Natural killer cell (primary cell): Measurements from ENCODE around the gene TNFRSF25. TPM values are rescaled to one million over a fixed set of nuclear protein-coding genes. Genes with fewer than 3 reads are reported as not detected.
"Not testable (repeated sequence)": the region's sequence is repeated elsewhere in the genome, so short reads cannot be mapped to it uniquely, and the experiment has no call there.

Experiments used
- ATAC-seq, 3 donors: fragments of 150-1000 bp in 2 of 3; fragments of 200-7000 bp in 1 of 3; cut with Tn5 transposase; 1 replicate in 1 of 3; 2 replicates in 2 of 3; pipeline ENCODE4 v1.10.0; 2021; ENCODE audit warnings: mild to moderate bottlenecking in 2 of 3, moderate library complexity in 2 of 3
- DNase-seq, 2 donors: peaks; one replicate each; pipeline versions ENCODE4 v3.0.0 to v3.0.0-alpha.2; 2013 to 2021; ENCODE audit warnings: mixed read lengths in 1 of 2
- H3K27ac ChIP-seq: one replicate; pipeline ENCODE4 v1.5.1; 2013; ENCODE audit warnings: mild to moderate bottlenecking, low read length
- H3K27me3 ChIP-seq: one replicate; pipeline ENCODE4 v1.6.1; 2013; ENCODE audit warnings: low read length; ENCODE audit not compliant: control insufficient read depth, insufficient read depth
- H3K36me3 ChIP-seq: one replicate; pipeline ENCODE4 v1.6.1; 2013; ENCODE audit warnings: low read length; ENCODE audit not compliant: control insufficient read depth, insufficient read depth
- H3K4me1 ChIP-seq: one replicate; pipeline ENCODE4 v1.6.1; 2013; ENCODE audit warnings: low read length; ENCODE audit not compliant: control insufficient read depth, insufficient read depth
- H3K4me3 ChIP-seq: one replicate; pipeline ENCODE4 v1.5.1; 2013; ENCODE audit warnings: low read length
- H3K9me3 ChIP-seq: one replicate; pipeline ENCODE4 v1.6.1; 2013; ENCODE audit warnings: low read length; ENCODE audit not compliant: control insufficient read depth, insufficient read depth
- H3K27ac Mint-ChIP-seq, 2 donors: one replicate each; pipeline ENCODE4 v1.8.0; 2022; ENCODE audit warnings: mild to moderate bottlenecking in 2 of 2, mixed read lengths in 2 of 2, moderate library complexity in 1 of 2
- H3K27me3 Mint-ChIP-seq, 2 donors: one replicate each; pipeline ENCODE4 v1.8.0; 2022; ENCODE audit warnings: low read depth in 2 of 2, mixed read lengths in 2 of 2
- H3K36me3 Mint-ChIP-seq: one replicate; pipeline ENCODE4 v1.8.0; 2022; ENCODE audit warnings: mixed read lengths
- H3K4me1 Mint-ChIP-seq, 2 donors: one replicate each; pipeline ENCODE4 v1.8.0; 2022; ENCODE audit warnings: mixed read lengths in 2 of 2
- H3K4me3 Mint-ChIP-seq: one replicate; pipeline ENCODE4 v1.8.0; 2022; ENCODE audit warnings: mild to moderate bottlenecking, moderate library complexity, mixed read lengths
- H3K9me3 Mint-ChIP-seq, 2 donors: one replicate each; pipeline ENCODE4 v1.8.0; 2022; ENCODE audit warnings: mixed read lengths in 2 of 2
- WGBS: methylation state at CpG from one replicate; pipeline ENCODE4 v1.1.7; 2013; ENCODE audit warnings: missing lambda C conversion rate; ENCODE audit not compliant: insufficient coverage; 5-methylcytosine and 5-hydroxymethylcytosine counted together
- intact Hi-C: fragments of 100-400 bp; cut with micrococcal nuclease; formaldehyde crosslinking; loops from one replicate; pipeline ENCODE4 v1.14.2; 2022
- total RNA-seq, 4 donors: library from RNA; stranded (reverse); fragments of 120-200 nt in 1 of 4; gene quantifications; one replicate each; pipeline versions ENCODE4 v1.2.3 to v1.2.4, GENCODE V29; 2013 to 2022
- TF ChIP-seq, protein P1 (sequence below): fragments of 200-600 bp; IDR thresholded peaks from one replicate; pipeline ENCODE4 v1.8.0; 2022; ENCODE audit warnings: antibody characterized with exemption

The TNFRSF25 gene
- total RNA-seq, 3 donors from 2014 or later (not counting 1 experiment from before 2014, with no cell fraction given), result 14.5 to 41.5 (median 19.9) TPM

DNA sequence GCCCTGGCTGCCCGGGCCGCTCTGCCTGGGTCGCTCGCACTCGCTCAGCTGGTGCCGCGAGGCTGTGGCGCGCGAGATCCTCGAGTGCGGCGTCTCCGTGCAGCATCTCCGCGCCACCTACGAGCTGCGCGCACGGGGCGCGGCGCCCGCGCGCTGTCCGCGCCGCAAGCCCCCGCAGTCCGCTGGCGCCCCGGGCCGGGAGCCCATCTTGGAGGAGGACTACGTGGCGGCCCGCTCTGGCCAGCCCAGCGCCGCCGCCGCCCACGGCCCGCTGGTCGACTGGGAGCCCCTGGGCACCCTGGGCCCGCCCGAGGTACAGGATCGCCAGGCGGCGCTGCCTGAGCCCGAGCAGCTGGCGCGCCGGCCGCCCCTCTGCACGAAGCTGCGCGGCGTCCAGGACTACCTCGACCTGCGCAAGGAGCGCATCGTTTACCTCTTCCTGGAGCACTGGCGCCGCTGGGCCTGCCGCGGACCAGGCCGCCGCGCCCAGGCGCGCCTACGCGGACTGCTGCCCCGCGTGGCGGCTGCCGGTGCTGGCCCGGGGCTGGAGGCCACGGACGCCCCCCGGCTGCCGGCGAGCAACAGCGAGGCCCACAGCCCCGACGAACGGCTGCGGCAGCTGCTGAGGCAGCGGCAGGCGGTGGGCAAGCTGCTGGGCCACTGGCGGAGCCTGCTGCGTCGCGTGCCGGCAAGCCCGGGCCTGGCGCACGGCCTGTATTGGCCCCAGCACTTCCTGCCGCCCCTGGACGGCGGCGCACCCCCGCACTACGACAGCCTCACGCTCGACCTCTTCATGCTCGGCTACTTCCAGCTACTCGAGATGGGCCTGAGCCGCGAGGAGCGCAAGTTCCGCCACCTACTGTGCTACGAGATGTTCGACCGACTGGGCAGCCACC, 10.9 kb downstream of the TNFRSF25 start:
- no peak overlapping the region for H3K27ac ChIP-seq
- no peaks in the 10 kb centered on the region for H3K36me3 ChIP-seq
- TF ChIP-seq, protein P1, sequence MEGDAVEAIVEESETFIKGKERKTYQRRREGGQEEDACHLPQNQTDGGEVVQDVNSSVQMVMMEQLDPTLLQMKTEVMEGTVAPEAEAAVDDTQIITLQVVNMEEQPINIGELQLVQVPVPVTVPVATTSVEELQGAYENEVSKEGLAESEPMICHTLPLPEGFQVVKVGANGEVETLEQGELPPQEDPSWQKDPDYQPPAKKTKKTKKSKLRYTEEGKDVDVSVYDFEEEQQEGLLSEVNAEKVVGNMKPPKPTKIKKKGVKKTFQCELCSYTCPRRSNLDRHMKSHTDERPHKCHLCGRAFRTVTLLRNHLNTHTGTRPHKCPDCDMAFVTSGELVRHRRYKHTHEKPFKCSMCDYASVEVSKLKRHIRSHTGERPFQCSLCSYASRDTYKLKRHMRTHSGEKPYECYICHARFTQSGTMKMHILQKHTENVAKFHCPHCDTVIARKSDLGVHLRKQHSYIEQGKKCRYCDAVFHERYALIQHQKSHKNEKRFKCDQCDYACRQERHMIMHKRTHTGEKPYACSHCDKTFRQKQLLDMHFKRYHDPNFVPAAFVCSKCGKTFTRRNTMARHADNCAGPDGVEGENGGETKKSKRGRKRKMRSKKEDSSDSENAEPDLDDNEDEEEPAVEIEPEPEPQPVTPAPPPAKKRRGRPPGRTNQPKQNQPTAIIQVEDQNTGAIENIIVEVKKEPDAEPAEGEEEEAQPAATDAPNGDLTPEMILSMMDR, result no peak
- Mint-ChIP-seq H3K36me3 (no peaks in the 10 kb centered on the region), H3K27me3 (peaks cover 22 to 28% of the 10 kb centered on the region in 2 donors), H3K9me3 (no peaks in the 10 kb centered on the region), H3K4me3 (no peak overlapping the region), H3K27ac (no peak overlapping the region), H3K4me1 (peaks cover 7 to 15% of the 10 kb centered on the region in 2 donors)
- peaks cover 8% of the 10 kb centered on the region for H3K4me1 ChIP-seq
- H3K27me3 ChIP-seq, result no peaks in the 10 kb centered on the region
- no peak overlapping the region for H3K4me3 ChIP-seq
- DNase-seq (peak in 1 of 2 donors; percentile 71), ATAC-seq (peak; percentile 23 to 40 (median 29))
- intact Hi-C loops, result no loop called here
- 6% methylated on average over 115 of the region's 115 CpGs for WGBS
- H3K9me3 ChIP-seq, result no peaks in the 10 kb centered on the region

DNA sequence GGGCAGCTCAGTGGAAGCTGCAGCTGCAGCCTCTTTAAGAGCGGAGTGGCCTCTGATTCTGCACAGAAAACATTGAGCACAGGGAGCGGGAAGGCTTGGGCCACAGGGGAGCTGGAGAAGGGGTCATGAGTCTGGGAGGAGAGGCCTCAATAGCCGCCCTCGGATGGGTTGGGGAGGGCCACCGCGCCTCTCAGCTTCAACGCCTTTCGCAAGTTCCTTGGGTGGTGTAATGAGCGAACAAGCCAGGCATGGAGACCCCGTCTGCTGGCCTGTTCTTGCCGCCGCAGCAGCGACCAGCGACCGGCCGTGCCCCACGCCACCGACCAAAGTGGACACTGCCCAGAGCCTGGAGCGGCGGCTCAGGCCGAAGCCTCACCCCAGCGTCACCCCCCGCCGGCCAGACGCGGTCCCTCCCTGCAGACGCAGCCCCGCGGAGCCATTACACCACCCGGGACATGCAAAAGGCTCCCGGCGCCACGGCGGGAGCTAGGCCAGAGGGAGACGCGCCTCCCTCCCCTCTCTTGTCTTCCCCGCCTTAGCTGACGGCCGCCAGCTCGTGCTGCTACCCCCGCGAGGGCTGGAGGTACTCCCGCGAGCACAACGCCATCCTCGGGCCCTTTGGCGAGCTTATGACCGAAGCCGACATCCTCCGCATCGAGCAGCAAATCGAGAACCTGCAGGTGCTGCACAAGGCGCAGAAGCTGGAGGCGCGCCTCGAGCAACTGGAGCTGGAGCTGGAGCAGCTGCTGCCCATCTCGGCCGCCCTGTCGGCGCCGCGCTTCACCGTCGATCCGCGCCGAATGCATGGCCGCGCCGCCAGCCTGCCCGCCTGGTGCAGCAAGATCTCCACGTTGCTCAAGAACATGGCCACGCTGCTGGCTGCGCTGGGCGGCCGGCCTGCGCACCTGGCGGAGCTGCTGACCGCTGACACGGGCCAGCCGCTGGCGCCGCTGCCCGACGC, 11.8 kb downstream of the TNFRSF25 start:
- not testable (repeated sequence) for DNase-seq

DNA sequence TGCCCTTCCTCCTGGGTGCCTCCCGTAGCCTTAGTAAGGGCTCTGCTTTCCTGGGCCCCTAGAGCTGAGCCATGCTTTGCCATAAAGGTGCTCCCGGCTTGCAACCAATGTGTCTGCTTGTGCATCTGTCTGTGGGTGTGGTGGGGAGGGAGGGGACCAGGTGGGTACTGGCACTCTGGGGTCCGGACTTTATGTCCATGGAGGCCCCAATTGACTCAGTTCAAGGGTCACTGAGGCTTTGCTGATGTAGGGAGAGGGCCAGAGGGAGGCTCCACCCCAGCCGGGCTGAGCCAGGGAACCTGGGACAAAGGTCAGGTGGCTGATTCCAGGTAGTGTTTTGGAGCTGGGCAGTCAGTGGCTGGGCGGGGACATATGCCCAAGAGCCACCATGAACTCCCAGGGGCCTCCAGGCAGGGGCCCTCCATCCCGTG, 15.0 kb downstream of the TNFRSF25 start:
- Mint-ChIP-seq H3K9me3 (no peaks in the 10 kb centered on the region), H3K4me3 (no peak overlapping the region), H3K36me3 (no peaks in the 10 kb centered on the region), H3K27ac (no peak overlapping the region), H3K4me1 (peaks cover 0 to 11% of the 10 kb centered on the region in 2 donors), H3K27me3 (peaks cover 10 to 35% of the 10 kb centered on the region in 2 donors)
- H3K4me3 ChIP-seq, result no peak overlapping the region
- no peak for ATAC-seq
- H3K36me3 ChIP-seq, result no peaks in the 10 kb centered on the region
- H3K27me3 ChIP-seq, result peaks cover 17% of the 10 kb centered on the region
- intact Hi-C loops, result no loop called here
- TF ChIP-seq, protein P1, result no peak
- no peak overlapping the region for H3K27ac ChIP-seq
- no peak for DNase-seq
- H3K9me3 ChIP-seq, result no peaks in the 10 kb centered on the region
- peaks cover 25% of the 10 kb centered on the region for H3K4me1 ChIP-seq
- 72% methylated on average over 6 of the region's 6 CpGs for WGBS

More for the DNA sequence above, 11.8 kb downstream of the TNFRSF25 start:
- H3K27ac Mint-ChIP-seq, H3K4me3 Mint-ChIP-seq, intact Hi-C loops, H3K9me3 Mint-ChIP-seq, ATAC-seq, H3K27ac ChIP-seq, H3K36me3 Mint-ChIP-seq, H3K4me3 ChIP-seq, H3K4me1 Mint-ChIP-seq, H3K27me3 ChIP-seq, H3K9me3 ChIP-seq, H3K36me3 ChIP-seq, H3K4me1 ChIP-seq: not testable (repeated sequence)
- 17% methylated on average over 85 of the region's 85 CpGs for WGBS
- peaks cover 22 to 36% of the 10 kb centered on the region in 2 donors for H3K27me3 Mint-ChIP-seq

- H3K27ac ChIP-seq, H3K36me3 ChIP-seq, ATAC-seq, H3K36me3 Mint-ChIP-seq, H3K9me3 ChIP-seq, intact Hi-C loops, H3K27ac Mint-ChIP-seq, H3K4me3 Mint-ChIP-seq, H3K9me3 Mint-ChIP-seq, H3K4me3 ChIP-seq, DNase-seq: not testable (repeated sequence)
- 30% methylated on average over 8 of the region's 10 CpGs for WGBS
- Mint-ChIP-seq H3K4me1 (peaks cover 0 to 11% of the 10 kb centered on the region in 2 donors), H3K27me3 (peaks cover 10 to 35% of the 10 kb centered on the region in 2 donors)
- H3K27me3 ChIP-seq, result peaks cover 17% of the 10 kb centered on the region
- H3K4me1 ChIP-seq, result peaks cover 25% of the 10 kb centered on the region
Observed at GRCh38 chr1:6450486-6450885, 15.5 kb downstream of the TNFRSF25 start.
